GM12873 (cell line): ENCODE results near the gene KRT7.

ENCODE experiments used
- TF ChIP-seq, protein P1 (sequence below): IDR thresholded peaks from 2 replicates; pipeline ENCODE4 v1.5.1; 2012; ENCODE audit warnings: low read depth, mild to moderate bottlenecking, moderate library complexity, low read length, control low read depth; ENCODE audit not compliant: insufficient read depth; ENCODE audit errors: missing control alignments

KRT7 gene

GRCh38 chr12:52234223-52234810 lies 1.3 kb downstream of the KRT7 start:
- TF ChIP-seq, protein P1, sequence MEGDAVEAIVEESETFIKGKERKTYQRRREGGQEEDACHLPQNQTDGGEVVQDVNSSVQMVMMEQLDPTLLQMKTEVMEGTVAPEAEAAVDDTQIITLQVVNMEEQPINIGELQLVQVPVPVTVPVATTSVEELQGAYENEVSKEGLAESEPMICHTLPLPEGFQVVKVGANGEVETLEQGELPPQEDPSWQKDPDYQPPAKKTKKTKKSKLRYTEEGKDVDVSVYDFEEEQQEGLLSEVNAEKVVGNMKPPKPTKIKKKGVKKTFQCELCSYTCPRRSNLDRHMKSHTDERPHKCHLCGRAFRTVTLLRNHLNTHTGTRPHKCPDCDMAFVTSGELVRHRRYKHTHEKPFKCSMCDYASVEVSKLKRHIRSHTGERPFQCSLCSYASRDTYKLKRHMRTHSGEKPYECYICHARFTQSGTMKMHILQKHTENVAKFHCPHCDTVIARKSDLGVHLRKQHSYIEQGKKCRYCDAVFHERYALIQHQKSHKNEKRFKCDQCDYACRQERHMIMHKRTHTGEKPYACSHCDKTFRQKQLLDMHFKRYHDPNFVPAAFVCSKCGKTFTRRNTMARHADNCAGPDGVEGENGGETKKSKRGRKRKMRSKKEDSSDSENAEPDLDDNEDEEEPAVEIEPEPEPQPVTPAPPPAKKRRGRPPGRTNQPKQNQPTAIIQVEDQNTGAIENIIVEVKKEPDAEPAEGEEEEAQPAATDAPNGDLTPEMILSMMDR: no peak

DNA sequence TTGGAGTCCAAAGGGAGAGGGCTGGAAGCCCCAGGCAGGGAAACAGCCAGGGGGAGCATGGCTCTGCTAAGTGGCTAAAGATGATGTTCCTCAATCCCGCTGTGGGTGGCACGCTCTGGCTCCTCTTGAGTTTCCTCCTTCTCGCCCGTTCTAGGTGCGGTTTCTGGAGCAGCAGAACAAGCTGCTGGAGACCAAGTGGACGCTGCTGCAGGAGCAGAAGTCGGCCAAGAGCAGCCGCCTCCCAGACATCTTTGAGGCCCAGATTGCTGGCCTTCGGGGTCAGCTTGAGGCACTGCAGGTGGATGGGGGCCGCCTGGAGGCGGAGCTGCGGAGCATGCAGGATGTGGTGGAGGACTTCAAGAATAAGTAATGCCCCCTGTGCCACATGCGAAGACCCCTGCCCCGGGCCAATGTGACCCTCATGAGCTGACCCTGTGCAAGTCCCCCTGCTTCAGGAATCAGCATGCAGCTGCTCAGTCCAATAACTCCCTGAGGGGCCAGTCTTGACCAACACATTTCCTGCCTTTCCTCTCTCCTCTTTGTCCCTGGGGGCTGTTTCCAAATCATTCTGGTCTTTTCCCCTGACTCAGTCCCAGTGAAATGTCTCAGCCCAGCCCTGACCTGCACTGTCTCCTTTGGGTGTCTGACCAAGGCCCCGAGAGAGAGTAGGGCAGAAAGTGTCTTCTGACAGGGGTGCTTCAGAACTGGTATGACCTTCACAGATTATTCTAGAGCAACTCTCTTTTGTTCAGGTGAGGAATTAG lies 2.1 kb downstream of the KRT7 start:
- TF ChIP-seq, protein P1: no peak

DNA sequence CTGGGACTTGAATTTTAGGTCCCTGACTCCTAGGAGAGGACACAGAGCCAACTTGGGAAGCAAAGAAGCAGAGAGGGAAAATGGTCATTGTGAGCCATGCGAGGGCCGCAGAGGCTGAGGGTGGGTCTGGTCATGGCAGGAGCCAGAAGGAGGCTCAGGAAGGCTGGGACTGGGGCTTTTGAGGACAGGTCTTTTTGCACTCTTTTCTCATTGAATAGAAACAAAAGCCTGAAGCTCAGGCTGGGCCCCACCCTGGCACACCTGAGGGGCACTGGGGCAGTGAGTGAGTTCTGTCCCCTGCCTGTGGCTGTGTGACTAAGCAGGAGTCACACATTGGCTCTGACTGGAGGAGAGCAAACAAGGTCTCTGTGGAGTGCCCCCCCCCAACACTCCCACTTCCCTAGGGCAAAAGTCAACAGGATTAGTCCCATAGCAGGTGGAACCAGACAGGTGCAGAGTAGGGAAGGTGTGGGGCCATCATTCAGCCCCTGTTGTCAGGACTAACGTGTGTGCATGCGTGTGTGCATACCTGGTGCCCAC lies 2.8 kb downstream of the KRT7 start:
- TF ChIP-seq, protein P1: no peak

DNA sequence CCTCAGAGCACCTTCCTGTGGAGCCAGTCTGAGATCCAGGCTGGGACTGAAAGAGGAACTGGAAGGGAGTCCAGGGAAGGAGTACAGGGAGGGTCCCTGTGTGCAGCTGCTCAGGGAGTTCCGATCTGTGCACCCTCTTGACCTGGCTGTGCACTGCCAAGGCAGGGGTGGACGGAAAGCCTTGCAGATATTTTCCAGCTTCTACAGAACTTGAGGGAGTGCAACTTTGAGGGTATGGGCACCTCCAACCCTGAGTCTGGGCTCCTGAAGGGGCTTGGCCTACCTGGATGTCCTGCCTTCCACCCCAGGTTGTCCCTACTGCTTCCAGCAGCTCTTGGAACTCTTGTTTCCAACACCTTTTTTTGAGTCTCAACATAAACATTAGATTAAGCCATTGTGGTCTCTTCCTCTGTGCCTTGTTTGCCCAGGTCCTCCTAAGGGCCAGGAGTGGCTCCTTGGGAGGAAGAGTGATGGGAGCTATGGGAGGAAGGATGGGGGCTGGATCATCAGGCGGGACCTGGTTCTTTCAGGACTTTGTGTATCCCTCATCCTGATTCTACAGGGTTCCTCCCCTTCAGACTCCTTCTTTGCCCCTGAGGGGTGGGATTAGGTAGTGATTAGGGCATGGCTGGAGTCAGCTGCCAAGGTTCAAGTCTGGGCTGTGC lies 3.5 kb downstream of the KRT7 start:
- TF ChIP-seq, protein P1: no peak

DNA sequence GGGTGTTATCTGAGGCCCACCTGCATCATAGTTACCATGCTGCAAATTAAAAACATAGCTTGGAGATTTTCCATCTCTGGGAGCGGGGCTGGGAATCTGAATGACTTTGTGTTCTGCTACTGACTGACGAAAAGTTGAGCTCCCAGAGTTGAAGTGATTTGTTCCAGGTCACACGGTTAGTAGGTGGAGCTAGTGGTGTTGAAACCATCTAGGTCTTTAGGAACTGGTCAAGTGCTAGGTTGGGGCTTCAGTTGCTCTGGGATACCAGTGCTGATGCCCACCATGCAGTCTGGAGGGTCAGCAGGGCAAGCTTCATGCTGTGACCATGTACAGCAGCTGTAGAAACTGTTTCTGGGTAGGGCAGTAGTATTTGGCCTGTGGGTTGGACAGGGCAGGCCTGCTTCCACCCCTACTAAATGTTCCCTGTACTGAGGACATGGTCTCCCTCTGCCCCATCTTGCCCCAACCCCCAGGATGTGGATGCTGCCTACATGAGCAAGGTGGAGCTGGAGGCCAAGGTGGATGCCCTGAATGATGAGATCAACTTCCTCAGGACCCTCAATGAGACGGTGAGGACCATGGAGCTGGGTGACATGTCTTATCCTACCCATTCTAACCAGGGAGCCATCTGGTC lies 5.3 kb downstream of the KRT7 start:
- TF ChIP-seq, protein P1: no peak

DNA sequence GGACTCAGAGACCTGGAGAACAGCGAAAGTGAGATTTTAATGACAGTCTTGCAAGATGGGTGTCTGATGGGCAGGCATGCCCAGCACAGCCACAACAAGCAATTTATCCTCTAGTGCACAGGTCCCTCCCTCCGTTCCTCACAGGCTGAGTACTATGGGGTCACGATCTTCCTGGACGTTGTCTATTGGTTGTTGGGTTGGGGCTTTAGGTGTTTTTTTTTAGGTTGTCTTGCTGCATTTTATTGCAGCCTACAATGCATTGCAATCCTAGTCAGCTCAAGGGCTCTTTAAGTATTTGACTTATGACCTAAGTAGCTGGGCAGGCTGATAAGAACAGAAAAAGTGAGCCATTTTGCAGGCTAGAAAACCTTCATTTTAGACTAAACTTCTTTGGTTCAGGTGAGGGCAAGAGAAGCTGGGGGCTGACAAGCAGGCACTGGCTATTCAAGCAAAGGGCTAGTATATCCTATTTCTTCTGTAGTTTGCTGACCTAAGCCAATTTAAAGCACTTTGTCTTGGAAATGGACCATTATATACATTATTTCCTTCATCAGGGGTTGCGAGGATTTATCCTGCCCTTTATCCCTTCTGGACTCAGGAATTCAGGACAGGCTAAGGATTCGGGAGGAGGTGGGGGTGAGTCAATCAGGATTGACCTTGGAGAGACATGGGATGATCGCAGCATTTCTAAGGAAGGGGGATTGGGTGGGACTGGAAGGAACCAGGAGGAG lies 6.0 kb downstream of the KRT7 start:
- TF ChIP-seq, protein P1: no peak

DNA sequence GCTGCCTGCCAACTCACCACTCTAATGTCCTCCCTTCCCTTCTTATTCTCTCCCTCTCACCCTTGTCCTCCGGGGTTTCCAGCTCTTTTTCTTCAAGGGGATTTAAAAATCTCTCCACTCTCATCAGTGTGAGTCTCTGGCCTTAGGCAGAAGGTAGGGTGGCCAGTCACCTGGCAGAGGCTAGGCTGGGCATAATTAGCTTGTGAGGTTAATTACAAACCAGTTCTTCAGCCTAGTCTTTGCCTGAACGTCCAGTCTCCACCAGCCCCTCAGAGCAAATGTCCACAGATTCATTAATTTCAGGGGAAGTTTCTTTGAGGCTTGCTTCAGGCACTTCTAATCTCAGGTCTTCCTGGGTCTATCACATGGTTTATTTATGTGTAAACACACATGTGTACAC lies 6.7 kb downstream of the KRT7 start:
- TF ChIP-seq, protein P1: no peak
